HL-60 (cell line): ENCODE data around the gene ASIC1.

Experiments used
- CTCF ChIP-seq: IDR thresholded peaks from one replicate; pipeline ENCODE4 v1.5.1; 2011; ENCODE audit warnings: low read length, control low read depth, inconsistent platforms; ENCODE audit not compliant: insufficient read depth
- POLR2AphosphoS5 ChIP-seq: IDR thresholded peaks from 2 replicates; pipeline ENCODE4 v1.6.1; 2012; ENCODE audit warnings: low read depth
- REST ChIP-seq: IDR thresholded peaks from 2 replicates; pipeline ENCODE4 v1.6.1; 2012; ENCODE audit warnings: low read depth; ENCODE audit not compliant: insufficient replicate concordance
- SPI1 ChIP-seq: IDR thresholded peaks from 2 replicates; pipeline ENCODE4 v1.6.1; 2012; ENCODE audit warnings: low read depth, mild to moderate bottlenecking, borderline replicate concordance

- TF ChIP-seq CTCF (no peak), POLR2AphosphoS5 (no peak), REST (no peak), SPI1 (no peak)
Observed at GRCh38 chr12:50120521-50120920, 63.1 kb downstream of the ASIC1 start.
